Prostate gland (tissue), 2 donors: ENCODE measurements around the gene PPIB.

Experiments used
- CTCF ChIP-seq, 4 experiments: fragments of 200-600 bp in 2 of 4; fragments of 450-650 bp in 2 of 4; sonication (generic) in 2 of 4; IDR thresholded peaks; 1 replicate in 3 of 4; 2 replicates in 1 of 4; pipeline ENCODE4 v1.5.1; 2016 to 2019; ENCODE audit warnings: antibody characterized with exemption in 4 of 4, mild to moderate bottlenecking in 2 of 4, moderate library complexity in 2 of 4
- POLR2A ChIP-seq: fragments of 450-650 bp; IDR thresholded peaks from one replicate; pipeline ENCODE4 v1.6.1; 2016; ENCODE audit warnings: antibody characterized with exemption, mild to moderate bottlenecking

GRCh38 chr15:64136347-64136746 is 26.5 kb downstream of the PPIB start:
- no peak for TF ChIP-seq CTCF (IDR thresholded peaks at IDR 0.05)
- TF ChIP-seq POLR2A, result no peak
